ENCODE results near the gene IGFBP5. TPM values are rescaled to one million over a fixed set of nuclear protein-coding genes. Genes with fewer than 3 reads are reported as not detected.

Gene IGFBP5
- total RNA-seq, 2 experiments from 2014 or later: not detected

GRCh38 chr2:216721141-216721540 is 25.8 kb upstream of the IGFBP5 start:
- Mint-ChIP-seq H3K4me1 (no peaks in the 10 kb centered on the region), H3K27me3 (no peaks in the 10 kb centered on the region), H3K36me3 (no peaks in the 10 kb centered on the region), H3K4me3 (no peak overlapping the region), H3K27ac (no peak overlapping the region), H3K9me3 (no peaks in the 10 kb centered on the region)
- no peak for DNase-seq

GRCh38 chr2:216720722-216721121 is 25.4 kb upstream of the IGFBP5 start:
- H3K9me3 Mint-ChIP-seq: no peaks in the 10 kb centered on the region
- H3K27me3 Mint-ChIP-seq: no peaks in the 10 kb centered on the region
- no peaks in the 10 kb centered on the region for H3K36me3 Mint-ChIP-seq
- H3K27ac Mint-ChIP-seq: no peak overlapping the region
- H3K4me1 Mint-ChIP-seq: no peaks in the 10 kb centered on the region
- DNase-seq: no peak
- H3K4me3 Mint-ChIP-seq: no peak overlapping the region

- Mint-ChIP-seq H3K27me3 (no peaks in the 10 kb centered on the region), H3K36me3 (no peaks in the 10 kb centered on the region), H3K4me3 (no peak overlapping the region), H3K9me3 (no peaks in the 10 kb centered on the region), H3K27ac (no peak overlapping the region), H3K4me1 (no peaks in the 10 kb centered on the region)
- DNase-seq: no peak
Measured at GRCh38 chr2:216717907-216718615, 22.7 kb upstream of the IGFBP5 start.

DNA sequence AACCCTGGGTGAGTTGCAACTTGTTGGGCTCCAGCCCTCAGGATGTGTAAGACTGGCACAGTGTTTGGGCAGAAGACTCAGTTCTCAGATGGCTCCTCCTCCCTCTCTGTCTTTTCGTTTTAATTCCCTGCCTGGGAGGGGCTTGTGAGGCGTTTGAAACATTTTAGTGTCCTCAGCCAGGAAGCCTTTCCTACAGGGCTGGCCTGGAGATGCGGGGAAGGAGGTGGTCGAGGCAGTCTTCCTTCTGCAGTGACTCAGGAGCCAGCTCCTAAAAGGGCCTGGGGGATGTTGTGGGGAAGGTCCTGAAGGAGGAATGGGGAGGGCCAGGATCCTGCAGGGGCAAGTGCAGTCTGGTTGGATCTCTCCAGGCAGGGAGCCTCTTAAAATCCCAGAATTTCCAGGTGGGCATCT is 22.1 kb upstream of the IGFBP5 start:
- Mint-ChIP-seq H3K9me3 (no peaks in the 10 kb centered on the region), H3K27ac (no peak overlapping the region), H3K36me3 (no peaks in the 10 kb centered on the region), H3K27me3 (no peaks in the 10 kb centered on the region), H3K4me1 (no peaks in the 10 kb centered on the region), H3K4me3 (no peak overlapping the region)
- no peak for DNase-seq

DNA sequence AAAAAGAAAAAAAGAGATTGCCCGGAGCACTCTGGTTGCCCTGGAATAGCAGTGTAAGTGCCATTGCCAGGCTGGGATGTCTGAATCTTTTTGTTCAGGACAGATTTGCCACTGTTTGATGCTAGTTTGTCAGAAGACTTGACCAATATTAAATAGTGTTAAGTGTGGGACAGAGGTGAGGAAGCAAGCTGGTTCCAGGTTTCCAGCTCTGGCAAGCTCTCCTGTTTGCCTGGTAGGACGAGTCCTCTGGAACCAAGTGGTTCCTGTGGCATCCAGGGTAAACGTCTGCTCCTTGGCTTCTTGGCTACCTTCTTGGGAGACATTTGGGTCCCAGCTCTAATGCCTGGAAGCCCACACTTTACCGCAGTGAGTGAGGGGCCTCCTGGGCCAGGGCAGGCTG is 20.8 kb upstream of the IGFBP5 start:
- Mint-ChIP-seq H3K4me1 (no peaks in the 10 kb centered on the region), H3K4me3 (no peak overlapping the region), H3K27ac (no peak overlapping the region), H3K9me3 (no peaks in the 10 kb centered on the region), H3K36me3 (no peaks in the 10 kb centered on the region), H3K27me3 (no peaks in the 10 kb centered on the region)
- no peak for DNase-seq

GRCh38 chr2:216715402-216715974 is 20.1 kb upstream of the IGFBP5 start:
- H3K27me3 Mint-ChIP-seq: no peaks in the 10 kb centered on the region
- no peaks in the 10 kb centered on the region for H3K4me1 Mint-ChIP-seq
- no peaks in the 10 kb centered on the region for H3K36me3 Mint-ChIP-seq
- H3K9me3 Mint-ChIP-seq: no peaks in the 10 kb centered on the region
- no peak overlapping the region for H3K27ac Mint-ChIP-seq
- no peak overlapping the region for H3K4me3 Mint-ChIP-seq
- no peak for DNase-seq

GRCh38 chr2:216714376-216714775 is 19.0 kb upstream of the IGFBP5 start:
- Mint-ChIP-seq H3K4me3 (no peak overlapping the region), H3K4me1 (no peaks in the 10 kb centered on the region), H3K36me3 (no peaks in the 10 kb centered on the region), H3K27me3 (no peaks in the 10 kb centered on the region), H3K27ac (no peak overlapping the region), H3K9me3 (peaks cover 2% of the 10 kb centered on the region)
- no peak for DNase-seq

DNA sequence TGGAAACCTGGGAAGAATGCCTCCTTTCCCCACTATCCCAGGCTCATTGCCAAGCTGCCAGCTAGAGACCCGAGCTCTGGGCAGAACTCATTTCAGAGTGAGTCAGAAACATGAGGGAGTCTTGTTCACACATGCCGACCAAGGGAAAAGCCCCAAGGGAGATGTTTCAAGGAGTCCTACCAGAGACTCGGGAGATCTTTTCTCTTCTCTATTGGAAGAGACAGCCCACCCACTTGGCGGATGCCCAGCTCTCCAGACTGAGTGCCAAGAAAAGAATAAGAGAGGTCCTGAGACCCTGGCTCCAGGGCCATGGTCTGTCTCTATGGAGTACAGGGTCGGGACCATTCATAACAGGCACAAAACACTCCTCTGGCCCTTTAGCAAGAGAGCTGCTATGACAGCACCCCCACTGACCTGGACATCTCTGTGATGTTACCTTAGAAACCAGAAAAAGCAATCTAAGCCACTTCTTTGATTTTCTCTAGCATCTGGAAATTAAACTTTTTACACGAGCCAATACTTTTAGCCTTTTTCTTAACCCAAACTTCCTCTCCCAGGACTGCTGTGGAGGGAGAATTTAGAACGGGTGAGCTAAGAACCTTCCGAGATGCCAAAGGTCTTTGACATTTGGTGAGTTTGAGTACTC is 18.5 kb upstream of the IGFBP5 start:
- Mint-ChIP-seq H3K27ac (no peak overlapping the region), H3K27me3 (no peaks in the 10 kb centered on the region), H3K4me1 (no peaks in the 10 kb centered on the region), H3K9me3 (peaks cover 2% of the 10 kb centered on the region), H3K36me3 (no peaks in the 10 kb centered on the region), H3K4me3 (no peak overlapping the region)
- DNase-seq: no peak

DNA sequence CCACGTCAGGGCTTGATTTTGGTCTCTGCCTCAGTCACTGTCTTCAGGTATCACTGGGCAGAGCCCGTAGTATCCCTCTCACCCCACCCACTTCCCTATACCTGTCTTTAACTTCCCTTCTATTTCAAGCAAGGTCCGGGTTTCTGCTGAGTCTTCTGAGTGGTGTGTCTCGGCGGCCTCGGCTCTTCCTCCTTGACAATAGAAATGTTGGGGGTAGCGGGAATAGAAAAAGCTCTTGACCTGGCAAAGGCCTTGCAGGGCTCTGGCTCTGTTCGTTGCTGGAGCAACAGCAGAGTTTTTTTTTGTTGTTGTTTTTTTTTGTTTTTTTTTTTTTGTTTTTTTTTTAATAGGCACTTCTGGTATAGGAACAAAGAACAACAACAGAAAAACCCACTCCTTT is 16.0 kb upstream of the IGFBP5 start:
- H3K36me3 Mint-ChIP-seq: no peaks in the 10 kb centered on the region
- peaks cover 2% of the 10 kb centered on the region for H3K9me3 Mint-ChIP-seq
- no peaks in the 10 kb centered on the region for H3K4me1 Mint-ChIP-seq
- no peak for DNase-seq
- H3K27ac Mint-ChIP-seq: no peak overlapping the region
- H3K4me3 Mint-ChIP-seq: no peak overlapping the region
- H3K27me3 Mint-ChIP-seq: no peaks in the 10 kb centered on the region

DNA sequence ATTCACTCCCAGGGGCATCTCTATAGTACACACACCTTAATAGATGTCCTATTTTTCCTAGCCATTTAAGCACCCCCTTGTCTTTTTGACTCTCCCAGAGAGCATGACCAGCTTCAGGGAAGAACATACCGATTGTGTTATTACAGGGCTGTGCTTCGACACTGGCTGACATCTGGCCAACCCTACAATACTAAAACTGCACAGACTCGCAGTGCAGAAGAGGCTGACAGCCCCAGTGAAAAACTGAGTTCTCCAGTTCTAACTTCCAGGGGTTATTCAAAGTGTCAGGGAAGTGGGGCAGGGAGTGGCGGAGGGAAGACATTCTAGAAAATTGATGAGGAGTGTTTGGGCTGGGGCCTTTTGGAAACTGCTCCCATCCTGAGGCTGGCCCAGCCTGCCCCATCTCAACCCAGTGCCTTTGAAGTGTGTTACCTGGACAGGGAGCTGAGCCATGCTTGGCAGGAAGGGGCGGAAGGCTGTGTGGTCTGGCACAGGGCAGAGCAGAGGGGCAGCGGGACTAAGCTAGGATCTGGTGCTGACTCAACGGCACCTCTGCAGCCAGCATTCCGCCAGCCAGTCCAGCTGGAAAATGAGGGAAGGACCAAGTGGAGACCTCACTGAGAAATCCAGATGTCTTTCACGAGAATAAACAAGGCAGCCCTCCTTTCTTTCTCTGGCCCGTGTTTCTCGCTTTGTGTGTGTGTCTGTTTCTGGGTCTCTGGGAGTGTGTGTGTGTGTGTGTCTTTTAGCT is 15.4 kb upstream of the IGFBP5 start:
- Mint-ChIP-seq H3K4me3 (no peak overlapping the region), H3K27ac (no peak overlapping the region), H3K27me3 (no peaks in the 10 kb centered on the region), H3K4me1 (no peaks in the 10 kb centered on the region), H3K9me3 (peaks cover 2% of the 10 kb centered on the region), H3K36me3 (no peaks in the 10 kb centered on the region)
- DNase-seq: no peak

DNA sequence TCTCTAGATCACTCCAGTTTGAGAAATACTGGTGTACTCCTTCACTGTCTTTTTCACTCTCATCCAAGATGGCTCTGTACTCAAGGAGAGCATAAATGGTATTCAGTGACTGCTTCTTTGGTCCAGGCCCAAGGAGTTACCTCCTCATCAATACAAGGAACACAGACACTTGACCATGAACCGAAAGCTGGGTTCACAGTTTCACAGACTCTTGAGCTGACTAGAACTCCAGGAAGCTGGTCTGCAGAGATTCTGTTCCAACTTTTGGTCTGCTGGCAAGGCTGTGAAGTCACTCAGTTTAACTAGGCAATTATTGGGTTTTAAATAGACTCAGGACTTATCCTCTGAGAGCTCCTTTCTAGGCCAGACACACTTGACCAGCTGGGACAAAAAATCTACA is 7.4 kb upstream of the IGFBP5 start:
- DNase-seq: no peak
- Mint-ChIP-seq H3K36me3 (no peaks in the 10 kb centered on the region), H3K4me3 (no peak overlapping the region), H3K27ac (no peak overlapping the region), H3K9me3 (no peaks in the 10 kb centered on the region), H3K4me1 (no peaks in the 10 kb centered on the region), H3K27me3 (peaks cover 8% of the 10 kb centered on the region)

GRCh38 chr2:216701544-216701943 is 6.2 kb upstream of the IGFBP5 start:
- H3K9me3 Mint-ChIP-seq: no peaks in the 10 kb centered on the region
- H3K4me1 Mint-ChIP-seq: no peaks in the 10 kb centered on the region
- peaks cover 19% of the 10 kb centered on the region for H3K27me3 Mint-ChIP-seq
- H3K27ac Mint-ChIP-seq: no peak overlapping the region
- DNase-seq: no peak
- H3K4me3 Mint-ChIP-seq: no peak overlapping the region
- H3K36me3 Mint-ChIP-seq: no peaks in the 10 kb centered on the region

GRCh38 chr2:216700781-216701180 is 5.4 kb upstream of the IGFBP5 start:
- peaks cover 3% of the 10 kb centered on the region for H3K4me1 Mint-ChIP-seq
- peaks cover 26% of the 10 kb centered on the region for H3K27me3 Mint-ChIP-seq

DNA sequence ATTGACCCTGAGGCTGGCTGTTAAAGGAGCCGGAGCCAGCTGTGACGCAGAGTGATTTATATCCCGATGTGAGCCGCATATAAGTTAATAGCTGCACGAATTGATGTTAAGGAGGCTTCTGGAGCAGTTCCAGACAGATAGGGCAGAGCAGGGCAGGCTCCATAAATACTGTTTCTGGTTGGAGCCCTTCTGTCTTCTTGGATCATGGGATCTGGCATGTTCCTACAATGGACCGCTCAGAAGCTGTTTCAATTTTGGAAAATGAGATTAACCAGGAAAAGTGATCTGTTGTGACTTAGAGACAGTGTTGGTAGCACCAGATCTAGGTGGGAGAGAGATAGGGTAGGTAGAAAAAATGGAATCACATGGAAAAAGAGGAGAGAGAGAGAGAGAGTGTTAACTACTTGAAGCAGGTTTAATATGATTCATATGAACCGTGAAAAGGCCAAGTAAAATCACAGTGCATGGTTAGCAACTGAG is 4.8 kb upstream of the IGFBP5 start:
- DNase-seq: no peak
- H3K27me3 Mint-ChIP-seq: peaks cover 33% of the 10 kb centered on the region
- H3K36me3 Mint-ChIP-seq: no peaks in the 10 kb centered on the region
- no peak overlapping the region for H3K4me3 Mint-ChIP-seq
- peaks cover 3% of the 10 kb centered on the region for H3K4me1 Mint-ChIP-seq
- H3K27ac Mint-ChIP-seq: no peak overlapping the region
- no peaks in the 10 kb centered on the region for H3K9me3 Mint-ChIP-seq

More at GRCh38 chr2:216700781-216701180, 5.4 kb upstream of the IGFBP5 start:
- H3K36me3 Mint-ChIP-seq: no peaks in the 10 kb centered on the region
- H3K9me3 Mint-ChIP-seq: no peaks in the 10 kb centered on the region
- no peak overlapping the region for H3K4me3 Mint-ChIP-seq
- H3K27ac Mint-ChIP-seq: no peak overlapping the region
- no peak for DNase-seq

DNA sequence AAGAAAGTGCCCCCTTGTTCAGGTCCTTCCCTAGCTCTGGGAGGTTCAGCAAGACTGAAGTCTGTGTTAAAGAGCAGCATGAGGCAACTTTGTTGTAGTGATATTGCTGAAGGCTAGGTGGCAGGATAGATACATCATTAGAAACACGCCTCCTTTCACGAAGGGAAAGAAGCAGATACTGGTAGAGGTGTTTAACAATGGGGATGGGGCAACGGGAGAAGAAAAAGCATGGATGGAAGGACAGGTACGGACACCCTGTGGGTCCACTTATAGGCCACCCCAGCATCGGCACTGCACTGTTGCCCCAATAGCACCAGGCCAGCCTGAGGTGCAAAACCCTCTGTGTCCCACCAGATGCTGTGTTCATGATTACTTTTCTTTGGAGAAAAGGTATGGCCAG is 3.5 kb upstream of the IGFBP5 start:
- Mint-ChIP-seq H3K4me3 (no peak overlapping the region), H3K27me3 (peaks cover 45% of the 10 kb centered on the region), H3K27ac (no peak overlapping the region), H3K9me3 (no peaks in the 10 kb centered on the region), H3K4me1 (peaks cover 11% of the 10 kb centered on the region), H3K36me3 (no peaks in the 10 kb centered on the region)
- DNase-seq: no peak
